ENCODE results near the gene KIF4B.
"Not testable (repeated sequence)": the region's sequence is repeated elsewhere in the genome, so short reads cannot be mapped to it uniquely, and the experiment has no call there.

Gene KIF4B

GRCh38 chr5:155013526-155013925, at the start of gene KIF4B:
TSS of gene KIF4B (plus strand) at chr5:155013755. CDS start at chr5:155013860, 105 bp downstream.
- no peak for DNase-seq (ENCODE audit: low read depth)

- no peak for DNase-seq (ENCODE audit: low read depth)
Observed at GRCh38 chr5:154966081-154966841, 47.3 kb upstream of the KIF4B start.

- no peak for DNase-seq (ENCODE audit: low read depth)
Observed at GRCh38 chr5:154966874-154967273, 46.7 kb upstream of the KIF4B start.

- DNase-seq (ENCODE audit: low read depth) = no peak
Observed at GRCh38 chr5:154967421-154968024, 46.0 kb upstream of the KIF4B start.

GRCh38 chr5:154968953-154969352, 44.6 kb upstream of the KIF4B start:
- no peak for DNase-seq (ENCODE audit: low read depth)

DNA sequence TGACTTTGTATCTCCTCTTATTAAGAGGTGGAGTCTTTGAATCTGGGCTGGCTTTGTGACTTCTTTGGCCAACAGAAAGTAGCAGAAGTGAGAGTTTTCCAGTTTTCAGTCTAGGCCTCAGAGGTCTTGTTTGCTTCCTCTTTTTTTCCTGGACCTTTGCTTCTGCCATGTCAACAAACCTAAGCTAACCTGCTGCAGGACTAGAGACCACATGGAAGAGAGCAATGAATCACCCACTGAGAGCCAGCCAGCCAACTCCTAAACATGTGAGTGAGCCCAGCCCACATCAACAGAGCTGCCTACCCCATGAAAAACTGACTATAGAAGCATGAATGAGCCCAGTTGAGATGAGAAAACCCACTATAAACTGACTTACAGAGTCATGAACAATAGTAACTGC, 42.8 kb upstream of the KIF4B start:
- DNase-seq (ENCODE audit: low read depth) = no peak

GRCh38 chr5:154971501-154971900, 42.1 kb upstream of the KIF4B start:
- no peak for DNase-seq (ENCODE audit: low read depth)

- DNase-seq (ENCODE audit: low read depth) = no peak
Observed at GRCh38 chr5:154972476-154973080, 41.0 kb upstream of the KIF4B start.

GRCh38 chr5:154976082-154976481, 37.5 kb upstream of the KIF4B start:
- not testable (repeated sequence) for DNase-seq (ENCODE audit: low read depth)

DNA sequence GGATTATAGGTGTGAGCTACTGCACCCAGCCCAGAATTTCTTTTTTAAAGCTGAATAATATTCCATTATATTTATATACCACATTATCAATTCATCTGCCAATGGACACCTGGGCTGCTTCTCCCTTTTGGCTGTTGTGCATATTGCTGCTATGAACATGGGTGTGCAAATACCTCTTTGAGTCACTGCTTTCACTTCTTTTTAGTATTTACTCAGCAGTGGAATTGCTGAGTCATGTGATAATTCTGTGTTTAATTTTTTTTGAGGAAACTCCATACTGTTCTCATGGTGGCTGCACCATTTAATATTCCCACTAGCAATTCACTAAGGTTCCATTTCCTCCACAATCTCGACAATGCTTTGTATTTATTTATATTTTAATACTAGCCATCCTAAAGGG, 36.1 kb upstream of the KIF4B start:
- no peak for DNase-seq (ENCODE audit: low read depth)

- DNase-seq (ENCODE audit: low read depth) = not testable (repeated sequence)
Observed at GRCh38 chr5:154978294-154978693, 35.3 kb upstream of the KIF4B start.

- DNase-seq (ENCODE audit: low read depth) = no peak
Observed at GRCh38 chr5:154984946-154985516, 28.5 kb upstream of the KIF4B start.

DNA sequence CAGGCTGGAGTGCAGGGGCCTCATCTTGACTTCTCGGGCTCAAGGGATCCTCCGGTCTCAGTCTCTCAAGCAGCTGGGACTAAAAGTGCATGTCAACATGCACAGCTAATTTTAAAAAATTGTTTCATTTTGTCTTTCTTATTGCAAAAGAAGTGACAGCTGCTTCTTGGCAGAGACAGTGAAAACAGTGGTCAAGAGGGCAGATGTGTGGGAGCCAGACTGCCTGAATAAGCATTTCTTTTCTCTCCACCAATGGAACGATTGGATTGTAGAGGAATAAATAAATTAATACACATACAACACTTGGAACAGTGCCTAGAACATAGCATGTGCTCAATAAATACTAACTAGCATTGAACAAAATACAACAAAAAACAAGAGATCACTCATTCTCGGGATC, 27.4 kb upstream of the KIF4B start:
- no peak for DNase-seq (ENCODE audit: low read depth)

DNA sequence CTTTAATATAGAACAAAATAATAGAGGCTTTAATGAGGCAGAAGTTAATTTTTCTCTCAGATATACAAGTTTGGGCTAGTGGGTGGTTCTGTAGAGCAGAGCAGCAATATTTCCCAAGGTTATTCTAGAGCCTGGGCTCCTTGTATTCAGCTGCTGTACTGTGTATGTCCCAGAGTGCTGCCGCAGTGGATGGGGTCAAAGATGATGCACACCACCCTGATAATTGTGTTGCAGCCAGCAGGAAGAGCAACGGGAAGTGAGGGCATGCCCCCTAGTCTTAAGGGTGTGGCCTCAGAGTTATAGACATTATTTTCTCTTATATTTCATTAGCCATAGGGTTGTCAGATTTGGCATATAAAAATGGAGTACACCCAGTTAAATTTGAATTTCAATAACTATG, 23.9 kb upstream of the KIF4B start:
- DNase-seq (ENCODE audit: low read depth) = no peak

GRCh38 chr5:154993461-154993860, 20.1 kb upstream of the KIF4B start:
- DNase-seq (ENCODE audit: low read depth) = no peak

GRCh38 chr5:154995679-154996078, 17.9 kb upstream of the KIF4B start:
- DNase-seq (ENCODE audit: low read depth) = no peak

DNA sequence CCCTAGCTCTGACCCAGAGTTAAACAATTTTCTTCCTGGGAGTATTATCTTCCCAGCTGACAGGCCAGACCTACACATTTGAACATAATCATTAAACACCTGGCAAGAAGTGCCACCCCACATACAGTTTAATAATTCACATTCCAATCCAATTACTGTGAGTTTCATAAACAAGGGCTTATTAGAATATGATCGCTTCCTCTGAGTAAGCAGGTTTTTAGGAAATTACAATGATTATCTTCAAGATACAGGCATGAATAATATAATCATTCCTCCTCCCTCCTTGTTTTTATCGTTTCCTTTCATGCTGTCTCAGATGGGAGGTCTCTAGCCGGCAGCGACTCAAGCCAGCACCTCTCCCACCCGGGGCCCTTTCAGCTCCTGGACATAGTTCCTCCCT, 15.8 kb upstream of the KIF4B start:
- no peak for DNase-seq (ENCODE audit: low read depth)

DNA sequence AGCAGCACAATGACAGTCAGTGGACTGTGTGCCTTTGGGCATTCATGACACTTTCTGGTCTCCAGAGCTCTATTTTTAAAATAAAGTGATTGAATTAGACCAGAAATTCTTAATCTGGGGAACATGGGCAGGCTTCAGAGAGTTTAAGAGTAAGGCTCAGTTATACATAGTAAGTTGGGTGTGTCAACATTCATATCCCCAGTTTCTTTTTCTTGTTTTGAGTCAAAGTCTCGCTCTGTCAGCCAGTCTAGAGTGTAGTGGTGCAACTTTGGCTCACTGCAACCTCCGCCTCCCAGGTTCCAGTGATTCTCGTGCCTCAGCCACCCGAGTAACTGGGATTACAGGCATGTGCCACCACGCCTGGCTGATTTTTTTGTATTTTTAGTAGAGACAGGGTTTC, 13.7 kb upstream of the KIF4B start:
- no peak for DNase-seq (ENCODE audit: low read depth)

GRCh38 chr5:155001523-155001922, 12.0 kb upstream of the KIF4B start:
- no peak for DNase-seq (ENCODE audit: low read depth)

- not testable (repeated sequence) for DNase-seq (ENCODE audit: low read depth)
Observed at GRCh38 chr5:155002722-155003121, 10.8 kb upstream of the KIF4B start.

- no peak for DNase-seq (ENCODE audit: low read depth)
Observed at GRCh38 chr5:155004138-155004744, 9.3 kb upstream of the KIF4B start.

DNA sequence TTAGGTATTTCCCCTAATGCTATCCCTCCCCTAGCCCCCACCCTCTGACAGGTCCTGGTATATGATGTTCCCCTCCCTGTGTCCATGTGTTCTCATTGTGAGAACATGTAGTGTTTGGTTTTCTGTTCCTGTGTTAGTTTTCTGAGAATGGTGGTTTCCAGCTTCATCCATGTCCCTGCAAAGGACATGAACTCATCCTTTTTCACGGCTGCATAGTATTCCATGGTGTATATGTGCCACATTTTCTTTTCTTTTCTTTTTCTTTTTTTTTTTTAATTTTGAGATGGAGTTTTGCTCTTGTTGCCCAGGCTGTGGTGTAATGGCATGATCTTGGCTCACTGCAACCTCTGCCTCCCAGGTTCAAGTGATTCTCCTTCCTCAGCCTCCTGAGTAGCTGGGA, 7.3 kb upstream of the KIF4B start:
- DNase-seq (ENCODE audit: low read depth) = not testable (repeated sequence)

DNA sequence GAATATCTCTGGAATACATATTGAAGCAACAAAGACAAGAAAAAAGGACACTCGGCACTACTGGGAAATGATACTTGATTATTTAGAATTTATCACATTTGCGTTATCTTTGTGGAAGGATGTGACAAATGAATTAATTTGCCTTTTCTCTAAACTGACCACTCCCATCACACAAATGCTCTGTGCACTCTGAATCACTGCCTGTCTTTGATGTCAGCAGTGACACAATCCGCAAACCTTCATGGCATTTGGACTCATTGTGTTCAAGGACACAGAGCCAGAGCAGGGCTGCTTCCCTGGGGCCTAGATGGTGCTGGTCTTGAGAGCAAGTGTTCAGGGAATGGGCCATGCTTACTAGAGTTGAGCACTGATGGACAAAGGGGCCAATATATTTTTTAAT, 4.9 kb upstream of the KIF4B start:
- DNase-seq (ENCODE audit: low read depth) = no peak
